Neural cell (in vitro differentiated cells): ENCODE measurements around the gene SGCE.

ENCODE experiments used
- EP300 ChIP-seq: fragments of 450-650 bp; conservative IDR thresholded peaks from 2 replicates; pipeline ENCODE4 v1.6.1; 2014; ENCODE audit warnings: antibody characterized with exemption, mild to moderate bottlenecking, moderate library complexity; ENCODE audit not compliant: poor library complexity, severe bottlenecking
- EZH2 ChIP-seq: fragments of 200-600, 300-800 bp; shearing (Covaris generic), sonication (generic); IDR thresholded peaks from 2 replicates; pipeline ENCODE4 v1.6.1; 2014; ENCODE audit warnings: antibody characterized with exemption, low read length, borderline replicate concordance, mild to moderate bottlenecking; ENCODE audit not compliant: insufficient read depth, poor library complexity, severe bottlenecking
- POLR2AphosphoS5 ChIP-seq: IDR thresholded peaks from 2 replicates; pipeline ENCODE4 v1.6.1; 2012
- TAF1 ChIP-seq: IDR thresholded peaks from 2 replicates; pipeline ENCODE4 v1.6.1; 2012; ENCODE audit warnings: low read depth
- TF ChIP-seq, protein P1 (sequence below): fragments of 450-650 bp; IDR thresholded peaks from 2 replicates; pipeline ENCODE4 v1.5.1; 2014; ENCODE audit warnings: antibody characterized with exemption, mild to moderate bottlenecking, moderate library complexity; ENCODE audit not compliant: poor library complexity, severe bottlenecking
- TF ChIP-seq, protein P2 (sequence below): IDR thresholded peaks from 2 replicates; pipeline ENCODE4 v1.6.1; 2012; ENCODE audit warnings: borderline replicate concordance

DNA sequence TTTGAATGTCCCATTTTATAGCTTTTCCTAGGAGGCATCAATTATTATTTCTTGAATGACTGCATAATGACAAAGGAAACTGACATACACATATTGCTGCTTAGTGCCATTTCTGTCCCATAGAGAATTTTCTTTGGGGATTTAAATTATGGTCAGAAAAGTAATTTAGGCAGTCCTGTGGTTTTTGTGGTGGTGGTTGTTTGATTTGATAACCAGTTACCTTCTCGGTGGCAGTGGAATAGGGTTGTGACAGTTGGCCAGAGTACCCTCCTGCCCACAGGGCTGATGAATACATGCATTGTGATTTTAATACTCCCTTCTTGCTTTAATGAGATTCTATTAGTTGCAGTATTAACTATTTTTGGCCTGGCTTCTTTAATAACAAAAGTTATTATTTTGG, 6.6 kb upstream of the SGCE start:
- TF ChIP-seq, protein P1, sequence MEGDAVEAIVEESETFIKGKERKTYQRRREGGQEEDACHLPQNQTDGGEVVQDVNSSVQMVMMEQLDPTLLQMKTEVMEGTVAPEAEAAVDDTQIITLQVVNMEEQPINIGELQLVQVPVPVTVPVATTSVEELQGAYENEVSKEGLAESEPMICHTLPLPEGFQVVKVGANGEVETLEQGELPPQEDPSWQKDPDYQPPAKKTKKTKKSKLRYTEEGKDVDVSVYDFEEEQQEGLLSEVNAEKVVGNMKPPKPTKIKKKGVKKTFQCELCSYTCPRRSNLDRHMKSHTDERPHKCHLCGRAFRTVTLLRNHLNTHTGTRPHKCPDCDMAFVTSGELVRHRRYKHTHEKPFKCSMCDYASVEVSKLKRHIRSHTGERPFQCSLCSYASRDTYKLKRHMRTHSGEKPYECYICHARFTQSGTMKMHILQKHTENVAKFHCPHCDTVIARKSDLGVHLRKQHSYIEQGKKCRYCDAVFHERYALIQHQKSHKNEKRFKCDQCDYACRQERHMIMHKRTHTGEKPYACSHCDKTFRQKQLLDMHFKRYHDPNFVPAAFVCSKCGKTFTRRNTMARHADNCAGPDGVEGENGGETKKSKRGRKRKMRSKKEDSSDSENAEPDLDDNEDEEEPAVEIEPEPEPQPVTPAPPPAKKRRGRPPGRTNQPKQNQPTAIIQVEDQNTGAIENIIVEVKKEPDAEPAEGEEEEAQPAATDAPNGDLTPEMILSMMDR, result no peak
- TF ChIP-seq POLR2AphosphoS5, result no peak
- no peak for TF ChIP-seq TAF1
- TF ChIP-seq EZH2, result no peak
- no peak for TF ChIP-seq EP300
- TF ChIP-seq, protein P2, sequence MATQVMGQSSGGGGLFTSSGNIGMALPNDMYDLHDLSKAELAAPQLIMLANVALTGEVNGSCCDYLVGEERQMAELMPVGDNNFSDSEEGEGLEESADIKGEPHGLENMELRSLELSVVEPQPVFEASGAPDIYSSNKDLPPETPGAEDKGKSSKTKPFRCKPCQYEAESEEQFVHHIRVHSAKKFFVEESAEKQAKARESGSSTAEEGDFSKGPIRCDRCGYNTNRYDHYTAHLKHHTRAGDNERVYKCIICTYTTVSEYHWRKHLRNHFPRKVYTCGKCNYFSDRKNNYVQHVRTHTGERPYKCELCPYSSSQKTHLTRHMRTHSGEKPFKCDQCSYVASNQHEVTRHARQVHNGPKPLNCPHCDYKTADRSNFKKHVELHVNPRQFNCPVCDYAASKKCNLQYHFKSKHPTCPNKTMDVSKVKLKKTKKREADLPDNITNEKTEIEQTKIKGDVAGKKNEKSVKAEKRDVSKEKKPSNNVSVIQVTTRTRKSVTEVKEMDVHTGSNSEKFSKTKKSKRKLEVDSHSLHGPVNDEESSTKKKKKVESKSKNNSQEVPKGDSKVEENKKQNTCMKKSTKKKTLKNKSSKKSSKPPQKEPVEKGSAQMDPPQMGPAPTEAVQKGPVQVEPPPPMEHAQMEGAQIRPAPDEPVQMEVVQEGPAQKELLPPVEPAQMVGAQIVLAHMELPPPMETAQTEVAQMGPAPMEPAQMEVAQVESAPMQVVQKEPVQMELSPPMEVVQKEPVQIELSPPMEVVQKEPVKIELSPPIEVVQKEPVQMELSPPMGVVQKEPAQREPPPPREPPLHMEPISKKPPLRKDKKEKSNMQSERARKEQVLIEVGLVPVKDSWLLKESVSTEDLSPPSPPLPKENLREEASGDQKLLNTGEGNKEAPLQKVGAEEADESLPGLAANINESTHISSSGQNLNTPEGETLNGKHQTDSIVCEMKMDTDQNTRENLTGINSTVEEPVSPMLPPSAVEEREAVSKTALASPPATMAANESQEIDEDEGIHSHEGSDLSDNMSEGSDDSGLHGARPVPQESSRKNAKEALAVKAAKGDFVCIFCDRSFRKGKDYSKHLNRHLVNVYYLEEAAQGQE, result no peak
